ENCODE data around the gene DAZ2. TPM values are rescaled to one million over a fixed set of nuclear protein-coding genes. Genes with fewer than 3 reads are reported as not detected.
"Not testable (repeated sequence)": the region's sequence is repeated elsewhere in the genome, so short reads cannot be mapped to it uniquely, and the experiment has no call there.

The DAZ2 gene
- total RNA-seq = not detected
- polyA plus RNA-seq = not detected

- H3K4me3 ChIP-seq (ENCODE audit: low read length in 2 of 2); H3K4me1 ChIP-seq (ENCODE audit: insufficient read depth, low read length); H3K36me3 Mint-ChIP-seq; H3K9me3 ChIP-seq (ENCODE audit: control insufficient read depth in 1 of 2, low read length in 2 of 2); H3K4me1 Mint-ChIP-seq; H3K27ac Mint-ChIP-seq; DNase-seq; POLR2A ChIA-PET (ENCODE audit: partially characterized antibody); CTCF ChIA-PET (ENCODE audit: partially characterized antibody); H3K36me3 ChIP-seq (ENCODE audit: insufficient read depth, low read length); intact Hi-C loops (cut with micrococcal nuclease); H3K27me3 Mint-ChIP-seq; H3K9me3 Mint-ChIP-seq; H3K27me3 ChIP-seq (ENCODE audit: insufficient read depth, low read length); H3K27ac ChIP-seq (ENCODE audit: low read depth, low read length); H3K4me3 Mint-ChIP-seq: not testable (repeated sequence)
Measured at GRCh38 chrY:23219233-23219632, at the start of gene DAZ2. TSS of gene DAZ2 (plus strand) at chrY:23219533. CDS start at chrY:23219741, 208 bp downstream.

- H3K36me3 Mint-ChIP-seq; H3K36me3 ChIP-seq (ENCODE audit: insufficient read depth, low read length); POLR2A ChIA-PET (ENCODE audit: partially characterized antibody); H3K27me3 Mint-ChIP-seq; H3K27ac Mint-ChIP-seq; H3K4me1 Mint-ChIP-seq; H3K4me1 ChIP-seq (ENCODE audit: insufficient read depth, low read length); H3K9me3 Mint-ChIP-seq; intact Hi-C loops (cut with micrococcal nuclease); H3K4me3 Mint-ChIP-seq; H3K9me3 ChIP-seq (ENCODE audit: control insufficient read depth in 1 of 2, low read length in 2 of 2); H3K27ac ChIP-seq (ENCODE audit: low read depth, low read length); H3K4me3 ChIP-seq (ENCODE audit: low read length in 2 of 2); CTCF ChIA-PET (ENCODE audit: partially characterized antibody); H3K27me3 ChIP-seq (ENCODE audit: insufficient read depth, low read length); DNase-seq: not testable (repeated sequence)
Measured at GRCh38 chrY:23198908-23199307, 20.4 kb upstream of the DAZ2 start, which contains the start of gene DAZ1. TSS of gene DAZ1 (minus strand) at chrY:23199008. CDS start at chrY:23198800, 208 bp downstream.

DNA sequence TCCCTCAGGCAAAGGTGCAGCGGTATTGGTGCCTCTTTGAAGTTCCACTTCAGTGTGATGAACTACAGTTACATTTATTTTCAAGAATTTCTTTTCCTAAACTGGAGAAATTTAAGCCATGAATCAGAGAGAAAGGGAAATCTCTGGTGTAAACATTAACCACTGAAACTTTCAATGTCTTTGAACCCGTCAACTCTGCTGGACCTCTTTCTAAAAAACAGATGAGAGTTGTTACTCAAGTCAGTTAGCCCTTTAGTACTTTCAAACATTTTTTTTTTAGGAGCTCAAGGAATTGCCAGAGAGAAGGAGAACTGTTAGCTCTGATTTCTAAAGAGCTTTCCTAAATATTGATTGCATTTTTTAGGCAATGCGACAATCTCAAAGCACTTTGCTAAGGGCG lies 11.9 kb upstream of the DAZ2 start:
- CTCF ChIA-PET (ENCODE audit: partially characterized antibody); DNase-seq; H3K4me1 ChIP-seq (ENCODE audit: insufficient read depth, low read length): not testable (repeated sequence)

GRCh38 chrY:23209802-23210495 lies 9.4 kb upstream of the DAZ2 start:
- H3K4me1 Mint-ChIP-seq; H3K27ac ChIP-seq (ENCODE audit: low read depth, low read length); H3K4me3 ChIP-seq (ENCODE audit: low read length in 2 of 2); H3K36me3 ChIP-seq (ENCODE audit: insufficient read depth, low read length); H3K4me3 Mint-ChIP-seq; H3K36me3 Mint-ChIP-seq; H3K27ac Mint-ChIP-seq; H3K9me3 ChIP-seq (ENCODE audit: control insufficient read depth in 1 of 2, low read length in 2 of 2); H3K9me3 Mint-ChIP-seq; intact Hi-C loops (cut with micrococcal nuclease); H3K27me3 Mint-ChIP-seq; DNase-seq; CTCF ChIA-PET (ENCODE audit: partially characterized antibody); POLR2A ChIA-PET (ENCODE audit: partially characterized antibody); H3K27me3 ChIP-seq (ENCODE audit: insufficient read depth, low read length); H3K4me1 ChIP-seq (ENCODE audit: insufficient read depth, low read length): not testable (repeated sequence)

More for the DNA sequence above, 11.9 kb upstream of the DAZ2 start:
- H3K36me3 ChIP-seq (ENCODE audit: insufficient read depth, low read length); POLR2A ChIA-PET (ENCODE audit: partially characterized antibody); H3K4me3 Mint-ChIP-seq; H3K27ac ChIP-seq (ENCODE audit: low read depth, low read length); H3K36me3 Mint-ChIP-seq; H3K27me3 Mint-ChIP-seq; intact Hi-C loops (cut with micrococcal nuclease); H3K9me3 ChIP-seq (ENCODE audit: control insufficient read depth in 1 of 2, low read length in 2 of 2); H3K4me3 ChIP-seq (ENCODE audit: low read length in 2 of 2); H3K27me3 ChIP-seq (ENCODE audit: insufficient read depth, low read length); H3K9me3 Mint-ChIP-seq; H3K4me1 Mint-ChIP-seq; H3K27ac Mint-ChIP-seq: not testable (repeated sequence)

- intact Hi-C loops (cut with micrococcal nuclease); H3K9me3 ChIP-seq (ENCODE audit: control insufficient read depth in 1 of 2, low read length in 2 of 2); H3K4me3 Mint-ChIP-seq; H3K27me3 Mint-ChIP-seq; H3K36me3 ChIP-seq (ENCODE audit: insufficient read depth, low read length); H3K36me3 Mint-ChIP-seq; CTCF ChIA-PET (ENCODE audit: partially characterized antibody); H3K4me1 ChIP-seq (ENCODE audit: insufficient read depth, low read length); H3K27me3 ChIP-seq (ENCODE audit: insufficient read depth, low read length); H3K9me3 Mint-ChIP-seq; POLR2A ChIA-PET (ENCODE audit: partially characterized antibody); H3K4me1 Mint-ChIP-seq; H3K27ac ChIP-seq (ENCODE audit: low read depth, low read length); DNase-seq; H3K4me3 ChIP-seq (ENCODE audit: low read length in 2 of 2); H3K27ac Mint-ChIP-seq: not testable (repeated sequence)
Measured at GRCh38 chrY:23210681-23211080, 8.7 kb upstream of the DAZ2 start.

Other genes with a start within 250 kb of the DAZ2 start
- not detected for gene BPY2, start 235.3 kb upstream of the DAZ2 start, total RNA-seq
- gene BPY2, start 235.3 kb upstream of the DAZ2 start, polyA plus RNA-seq = not detected
- gene DAZ1, start 20.5 kb upstream of the DAZ2 start, total RNA-seq = not detected
- not detected for gene DAZ1, start 20.5 kb upstream of the DAZ2 start, polyA plus RNA-seq